ENCODE results near the gene DIS3L2.

Gene DIS3L2

GRCh38 chr2:232327105-232328031 is 365.9 kb downstream of the DIS3L2 start:
- no peak overlapping the region for H3K23ac ChIP-seq (ENCODE audit: low read length)
- peak; percentile 81 for DNase-seq
- no peaks in the 10 kb centered on the region for H3K79me2 ChIP-seq (ENCODE audit: control insufficient read depth, insufficient read depth, low read length)
- H3K9ac ChIP-seq (ENCODE audit: low read length), result no peak overlapping the region
- H4K8ac ChIP-seq (ENCODE audit: low read depth, low read length), result no peak overlapping the region
- H3K56ac ChIP-seq (ENCODE audit: low read length), result no peak overlapping the region
- no CpG with 5 or more reads among the region's 12 CpGs for WGBS (ENCODE audit: extremely low coverage, insufficient coverage, low lambda C conversion rate)
- H2BK5ac ChIP-seq (ENCODE audit: low read length), result no peak overlapping the region
- H2BK15ac ChIP-seq (replicated peaks; ENCODE audit: low read depth), result no peak overlapping the region
- H3K27ac ChIP-seq (ENCODE audit: low read depth, low read length), result no peak overlapping the region
- H2BK120ac ChIP-seq (ENCODE audit: low read depth, low read length), result no peak overlapping the region
- H3K27me3 ChIP-seq (ENCODE audit: insufficient read depth, low read length, poor library complexity), result no peaks in the 10 kb centered on the region
- no peak overlapping the region for H3K18ac ChIP-seq (ENCODE audit: low read length)
- no peak overlapping the region for H3K4me2 ChIP-seq (ENCODE audit: low read length)
- no peak overlapping the region for H3K4ac ChIP-seq (ENCODE audit: low read depth, low read length)
- no peak overlapping the region for H3K4me3 ChIP-seq (ENCODE audit: low read length)
- H3K79me1 ChIP-seq (ENCODE audit: low read length), result no peaks in the 10 kb centered on the region
- H3K36me3 ChIP-seq (ENCODE audit: control insufficient read depth, insufficient read depth, low read length), result no peaks in the 10 kb centered on the region
- H4K5ac ChIP-seq (ENCODE audit: low read length), result no peak overlapping the region
- H3K4me1 ChIP-seq (ENCODE audit: control insufficient read depth, low read depth, low read length), result peaks cover 3% of the 10 kb centered on the region
- H2AK5ac ChIP-seq (ENCODE audit: low read length), result no peak overlapping the region

GRCh38 chr2:232328032-232328422 is 366.5 kb downstream of the DIS3L2 start:
- WGBS (ENCODE audit: extremely low coverage, insufficient coverage, low lambda C conversion rate), result no CpG with 5 or more reads among the region's 2 CpGs

GRCh38 chr2:232328516-232329460 is 367.3 kb downstream of the DIS3L2 start:
- Histone ChIP-seq H3K27me3 (ENCODE audit: insufficient read depth, low read length, poor library complexity) (no peaks in the 10 kb centered on the region), H3K4me3 (ENCODE audit: low read length) (no peak overlapping the region), H3K4me1 (ENCODE audit: control insufficient read depth, low read depth, low read length) (peaks cover 3% of the 10 kb centered on the region), H3K4me2 (ENCODE audit: low read length) (no peak overlapping the region), H3K36me3 (ENCODE audit: control insufficient read depth, insufficient read depth, low read length) (no peaks in the 10 kb centered on the region), H2BK15ac (replicated peaks; ENCODE audit: low read depth) (no peak overlapping the region), H3K9ac (ENCODE audit: low read length) (no peak overlapping the region), H2BK120ac (ENCODE audit: low read depth, low read length) (no peak overlapping the region), H3K79me1 (ENCODE audit: low read length) (no peaks in the 10 kb centered on the region), H3K56ac (ENCODE audit: low read length) (no peak overlapping the region), H2BK5ac (ENCODE audit: low read length) (no peak overlapping the region), H4K5ac (ENCODE audit: low read length) (no peak overlapping the region), H4K8ac (ENCODE audit: low read depth, low read length) (no peak overlapping the region), H3K79me2 (ENCODE audit: control insufficient read depth, insufficient read depth, low read length) (no peaks in the 10 kb centered on the region), H3K27ac (ENCODE audit: low read depth, low read length) (no peak overlapping the region), H3K4ac (ENCODE audit: low read depth, low read length) (no peak overlapping the region), H3K23ac (ENCODE audit: low read length) (no peak overlapping the region), H2AK5ac (ENCODE audit: low read length) (no peak overlapping the region), H3K18ac (ENCODE audit: low read length) (no peak overlapping the region)
- no CpG with 5 or more reads among the region's 14 CpGs for WGBS (ENCODE audit: extremely low coverage, insufficient coverage, low lambda C conversion rate)
- no peak for DNase-seq

More at GRCh38 chr2:232328032-232328422, 366.5 kb downstream of the DIS3L2 start:
- H2AK5ac ChIP-seq (ENCODE audit: low read length), result no peak overlapping the region
- H3K36me3 ChIP-seq (ENCODE audit: control insufficient read depth, insufficient read depth, low read length), result no peaks in the 10 kb centered on the region
- H4K8ac ChIP-seq (ENCODE audit: low read depth, low read length), result no peak overlapping the region
- H3K79me2 ChIP-seq (ENCODE audit: control insufficient read depth, insufficient read depth, low read length), result no peaks in the 10 kb centered on the region
- no peaks in the 10 kb centered on the region for H3K79me1 ChIP-seq (ENCODE audit: low read length)
- H3K56ac ChIP-seq (ENCODE audit: low read length), result no peak overlapping the region
- H3K23ac ChIP-seq (ENCODE audit: low read length), result no peak overlapping the region
- no peak overlapping the region for H3K18ac ChIP-seq (ENCODE audit: low read length)
- H3K27ac ChIP-seq (ENCODE audit: low read depth, low read length), result no peak overlapping the region
- H3K4me1 ChIP-seq (ENCODE audit: control insufficient read depth, low read depth, low read length), result peaks cover 3% of the 10 kb centered on the region
- no peak overlapping the region for H2BK5ac ChIP-seq (ENCODE audit: low read length)
- no peaks in the 10 kb centered on the region for H3K27me3 ChIP-seq (ENCODE audit: insufficient read depth, low read length, poor library complexity)
- no peak overlapping the region for H2BK15ac ChIP-seq (replicated peaks; ENCODE audit: low read depth)
- no peak overlapping the region for H3K4ac ChIP-seq (ENCODE audit: low read depth, low read length)
- H2BK120ac ChIP-seq (ENCODE audit: low read depth, low read length), result no peak overlapping the region
- no peak overlapping the region for H4K5ac ChIP-seq (ENCODE audit: low read length)
- no peak overlapping the region for H3K4me3 ChIP-seq (ENCODE audit: low read length)
- H3K9ac ChIP-seq (ENCODE audit: low read length), result no peak overlapping the region
- H3K4me2 ChIP-seq (ENCODE audit: low read length), result no peak overlapping the region
- no peak for DNase-seq

GRCh38 chr2:232329716-232330067 is 368.2 kb downstream of the DIS3L2 start:
- Histone ChIP-seq H2AK5ac (ENCODE audit: low read length) (no peak overlapping the region), H2BK120ac (ENCODE audit: low read depth, low read length) (no peak overlapping the region), H3K27ac (ENCODE audit: low read depth, low read length) (no peak overlapping the region), H3K4me3 (ENCODE audit: low read length) (no peak overlapping the region), H3K18ac (ENCODE audit: low read length) (no peak overlapping the region), H4K8ac (ENCODE audit: low read depth, low read length) (no peak overlapping the region), H3K79me2 (ENCODE audit: control insufficient read depth, insufficient read depth, low read length) (no peaks in the 10 kb centered on the region), H3K9ac (ENCODE audit: low read length) (no peak overlapping the region), H3K4me1 (ENCODE audit: control insufficient read depth, low read depth, low read length) (no peaks in the 10 kb centered on the region), H4K5ac (ENCODE audit: low read length) (no peak overlapping the region), H3K27me3 (ENCODE audit: insufficient read depth, low read length, poor library complexity) (no peaks in the 10 kb centered on the region), H2BK5ac (ENCODE audit: low read length) (no peak overlapping the region), H3K4ac (ENCODE audit: low read depth, low read length) (peak overlapping the region; percentile 46), H3K23ac (ENCODE audit: low read length) (no peak overlapping the region), H3K4me2 (ENCODE audit: low read length) (no peak overlapping the region), H3K56ac (ENCODE audit: low read length) (no peak overlapping the region), H3K79me1 (ENCODE audit: low read length) (no peaks in the 10 kb centered on the region), H2BK15ac (replicated peaks; ENCODE audit: low read depth) (no peak overlapping the region), H3K36me3 (ENCODE audit: control insufficient read depth, insufficient read depth, low read length) (no peaks in the 10 kb centered on the region)
- no peak for DNase-seq
- WGBS (ENCODE audit: extremely low coverage, insufficient coverage, low lambda C conversion rate), result no CpG with 5 or more reads among the region's 15 CpGs

GRCh38 chr2:232330068-232330999 is 368.8 kb downstream of the DIS3L2 start:
- Histone ChIP-seq H3K27me3 (ENCODE audit: insufficient read depth, low read length, poor library complexity) (no peaks in the 10 kb centered on the region), H2BK120ac (ENCODE audit: low read depth, low read length) (no peak overlapping the region), H3K56ac (ENCODE audit: low read length) (no peak overlapping the region), H3K4me1 (ENCODE audit: control insufficient read depth, low read depth, low read length) (no peaks in the 10 kb centered on the region), H3K79me1 (ENCODE audit: low read length) (no peaks in the 10 kb centered on the region), H3K79me2 (ENCODE audit: control insufficient read depth, insufficient read depth, low read length) (no peaks in the 10 kb centered on the region), H3K4me2 (ENCODE audit: low read length) (no peak overlapping the region), H2AK5ac (ENCODE audit: low read length) (no peak overlapping the region), H3K4ac (ENCODE audit: low read depth, low read length) (no peak overlapping the region), H3K36me3 (ENCODE audit: control insufficient read depth, insufficient read depth, low read length) (no peaks in the 10 kb centered on the region), H3K9ac (ENCODE audit: low read length) (no peak overlapping the region), H3K23ac (ENCODE audit: low read length) (no peak overlapping the region), H3K4me3 (ENCODE audit: low read length) (no peak overlapping the region), H4K8ac (ENCODE audit: low read depth, low read length) (no peak overlapping the region), H2BK5ac (ENCODE audit: low read length) (no peak overlapping the region), H3K18ac (ENCODE audit: low read length) (no peak overlapping the region), H4K5ac (ENCODE audit: low read length) (no peak overlapping the region), H3K27ac (ENCODE audit: low read depth, low read length) (no peak overlapping the region), H2BK15ac (replicated peaks; ENCODE audit: low read depth) (no peak overlapping the region)
- peak; percentile 89 for DNase-seq
- WGBS (ENCODE audit: extremely low coverage, insufficient coverage, low lambda C conversion rate), result no CpG with 5 or more reads among the region's 17 CpGs
